ENCODE measurements around the gene CTRL.

DNA sequence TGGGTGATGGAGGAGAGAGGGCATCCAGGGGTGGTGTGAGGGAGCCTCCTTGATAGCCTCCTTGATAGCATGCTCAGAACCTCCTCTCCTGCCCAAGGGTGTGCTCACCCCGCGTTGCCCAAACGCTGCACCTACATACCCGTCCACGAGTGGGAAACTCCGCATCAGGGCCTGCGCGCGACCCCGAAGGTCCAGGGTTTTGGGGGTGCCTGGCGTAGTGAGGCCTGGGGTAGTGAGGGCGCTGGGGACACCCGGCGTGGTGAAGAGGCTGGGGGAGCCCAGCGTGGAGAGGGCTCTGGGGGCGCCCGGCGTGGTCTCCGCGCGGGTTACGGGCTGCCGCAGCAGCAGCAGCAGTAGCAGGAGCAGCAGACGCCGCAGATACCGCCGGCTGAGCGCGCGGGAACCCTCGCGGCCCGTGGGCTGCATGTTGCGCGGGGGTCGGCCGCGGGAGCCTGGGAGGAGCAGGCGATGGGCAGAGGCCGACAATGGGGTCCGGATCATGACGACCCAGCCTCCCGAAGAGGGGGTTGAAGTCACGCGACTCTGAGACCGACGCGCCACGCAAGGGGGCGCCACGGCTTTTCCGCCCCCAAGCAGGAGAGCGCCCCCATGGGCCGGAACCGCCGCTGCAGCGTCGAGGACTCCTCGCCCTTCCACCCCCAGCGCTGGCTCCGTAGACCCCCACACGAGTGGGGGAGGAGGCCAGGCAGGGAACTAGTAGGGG is 48.5 kb upstream of the CTRL start, which contains the start of gene DPEP3:
- TF ChIP-seq, protein P1, sequence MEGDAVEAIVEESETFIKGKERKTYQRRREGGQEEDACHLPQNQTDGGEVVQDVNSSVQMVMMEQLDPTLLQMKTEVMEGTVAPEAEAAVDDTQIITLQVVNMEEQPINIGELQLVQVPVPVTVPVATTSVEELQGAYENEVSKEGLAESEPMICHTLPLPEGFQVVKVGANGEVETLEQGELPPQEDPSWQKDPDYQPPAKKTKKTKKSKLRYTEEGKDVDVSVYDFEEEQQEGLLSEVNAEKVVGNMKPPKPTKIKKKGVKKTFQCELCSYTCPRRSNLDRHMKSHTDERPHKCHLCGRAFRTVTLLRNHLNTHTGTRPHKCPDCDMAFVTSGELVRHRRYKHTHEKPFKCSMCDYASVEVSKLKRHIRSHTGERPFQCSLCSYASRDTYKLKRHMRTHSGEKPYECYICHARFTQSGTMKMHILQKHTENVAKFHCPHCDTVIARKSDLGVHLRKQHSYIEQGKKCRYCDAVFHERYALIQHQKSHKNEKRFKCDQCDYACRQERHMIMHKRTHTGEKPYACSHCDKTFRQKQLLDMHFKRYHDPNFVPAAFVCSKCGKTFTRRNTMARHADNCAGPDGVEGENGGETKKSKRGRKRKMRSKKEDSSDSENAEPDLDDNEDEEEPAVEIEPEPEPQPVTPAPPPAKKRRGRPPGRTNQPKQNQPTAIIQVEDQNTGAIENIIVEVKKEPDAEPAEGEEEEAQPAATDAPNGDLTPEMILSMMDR (IDR thresholded peaks at IDR 0.05 in 4 of 5, conservative IDR thresholded peaks at IDR 0.05 in 1 of 5): peak in 1 of 5 experiments; percentile 16
- TF ChIP-seq POLR2A (IDR thresholded peaks at IDR 0.05): no peak
